A549 (cell line): ENCODE data around the gene KRT36.

Experiments used
- BHLHE40 ChIP-seq: IDR thresholded peaks from 2 replicates; pipeline ENCODE4 v1.6.1; 2012; ENCODE audit warnings: low read depth, low read length, inconsistent platforms
- CHD2 ChIP-seq: fragments of 150-350 bp; IDR thresholded peaks from 2 replicates; pipeline ENCODE4 v1.6.1; 2014; ENCODE audit warnings: low read length; ENCODE audit not compliant: partially characterized antibody
- CTCF ChIP-seq: fragments of >200 bp; sonication (Bioruptor Twin); formaldehyde crosslinking; IDR thresholded peaks from 3 replicates; pipeline ENCODE4 v1.5.1; 2016
- MAX ChIP-seq: IDR thresholded peaks from 2 replicates; pipeline ENCODE4 v1.6.1; 2012
- MAZ ChIP-seq: fragments of 150-350 bp; IDR thresholded peaks from 2 replicates; pipeline ENCODE4 v1.6.1; 2014; ENCODE audit warnings: antibody characterized with exemption, low read depth, low read length, borderline replicate concordance
- NFE2L2 ChIP-seq: fragments of 150-350 bp; conservative IDR thresholded peaks from 2 replicates; pipeline ENCODE4 v1.6.1; 2014; ENCODE audit warnings: low read length
- POLR2A ChIP-seq: IDR thresholded peaks from 2 replicates; pipeline ENCODE4 v1.6.1; 2012; ENCODE audit warnings: mild to moderate bottlenecking, low read length
- RNF2 ChIP-seq: fragments of 200-600 bp; sonication (generic); IDR thresholded peaks from 2 replicates; pipeline ENCODE4 v1.6.1; 2016; ENCODE audit warnings: low read depth, mild to moderate bottlenecking, antibody characterized with exemption, moderate library complexity, borderline replicate concordance
- SREBF2 ChIP-seq: fragments of 450-650 bp; IDR thresholded peaks from 2 replicates; pipeline ENCODE4 v1.6.1; 2014; ENCODE audit warnings: mild to moderate bottlenecking, moderate library complexity
- USF2 ChIP-seq: fragments of 450-650 bp; IDR thresholded peaks from 2 replicates; pipeline ENCODE4 v1.6.1; 2014; ENCODE audit warnings: antibody characterized with exemption
- TF ChIP-seq, protein P1 (sequence below): fragments of 200-600 bp; sonication (generic); IDR thresholded peaks from 2 replicates; pipeline ENCODE4 v1.6.1; 2016; ENCODE audit warnings: antibody characterized with exemption, mild to moderate bottlenecking, moderate library complexity

GRCh38 chr17:41537614-41537954 lies 47.9 kb upstream of the KRT36 start:
- no peak for TF ChIP-seq SREBF2
- no peak for TF ChIP-seq CTCF
- no peak for TF ChIP-seq MAZ
- TF ChIP-seq NFE2L2, result no peak
- TF ChIP-seq, protein P1, sequence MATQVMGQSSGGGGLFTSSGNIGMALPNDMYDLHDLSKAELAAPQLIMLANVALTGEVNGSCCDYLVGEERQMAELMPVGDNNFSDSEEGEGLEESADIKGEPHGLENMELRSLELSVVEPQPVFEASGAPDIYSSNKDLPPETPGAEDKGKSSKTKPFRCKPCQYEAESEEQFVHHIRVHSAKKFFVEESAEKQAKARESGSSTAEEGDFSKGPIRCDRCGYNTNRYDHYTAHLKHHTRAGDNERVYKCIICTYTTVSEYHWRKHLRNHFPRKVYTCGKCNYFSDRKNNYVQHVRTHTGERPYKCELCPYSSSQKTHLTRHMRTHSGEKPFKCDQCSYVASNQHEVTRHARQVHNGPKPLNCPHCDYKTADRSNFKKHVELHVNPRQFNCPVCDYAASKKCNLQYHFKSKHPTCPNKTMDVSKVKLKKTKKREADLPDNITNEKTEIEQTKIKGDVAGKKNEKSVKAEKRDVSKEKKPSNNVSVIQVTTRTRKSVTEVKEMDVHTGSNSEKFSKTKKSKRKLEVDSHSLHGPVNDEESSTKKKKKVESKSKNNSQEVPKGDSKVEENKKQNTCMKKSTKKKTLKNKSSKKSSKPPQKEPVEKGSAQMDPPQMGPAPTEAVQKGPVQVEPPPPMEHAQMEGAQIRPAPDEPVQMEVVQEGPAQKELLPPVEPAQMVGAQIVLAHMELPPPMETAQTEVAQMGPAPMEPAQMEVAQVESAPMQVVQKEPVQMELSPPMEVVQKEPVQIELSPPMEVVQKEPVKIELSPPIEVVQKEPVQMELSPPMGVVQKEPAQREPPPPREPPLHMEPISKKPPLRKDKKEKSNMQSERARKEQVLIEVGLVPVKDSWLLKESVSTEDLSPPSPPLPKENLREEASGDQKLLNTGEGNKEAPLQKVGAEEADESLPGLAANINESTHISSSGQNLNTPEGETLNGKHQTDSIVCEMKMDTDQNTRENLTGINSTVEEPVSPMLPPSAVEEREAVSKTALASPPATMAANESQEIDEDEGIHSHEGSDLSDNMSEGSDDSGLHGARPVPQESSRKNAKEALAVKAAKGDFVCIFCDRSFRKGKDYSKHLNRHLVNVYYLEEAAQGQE, result no peak
- TF ChIP-seq RNF2, result no peak
- no peak for TF ChIP-seq USF2
- TF ChIP-seq MAX, result no peak
- TF ChIP-seq CHD2, result no peak
- no peak for TF ChIP-seq BHLHE40
- TF ChIP-seq POLR2A, result no peak
